DOHH2 (cell line): ENCODE results near the gene ANO4.

Experiments
- EZH2phosphoT487 ChIP-seq: fragments of 200-600 bp; sonication (generic); IDR thresholded peaks from 2 replicates; pipeline ENCODE4 v1.6.1; 2017; ENCODE audit warnings: borderline replicate concordance, mild to moderate bottlenecking, antibody characterized with exemption, low read length, moderate library complexity, mixed read lengths
- TF ChIP-seq, protein P1 (sequence below): fragments of 200-600 bp; sonication (generic); IDR thresholded peaks from one replicate; pipeline ENCODE4 v1.5.1; 2014; ENCODE audit warnings: antibody characterized with exemption, mild to moderate bottlenecking, low read depth, low read length; ENCODE audit not compliant: poor library complexity, severe bottlenecking

DNA sequence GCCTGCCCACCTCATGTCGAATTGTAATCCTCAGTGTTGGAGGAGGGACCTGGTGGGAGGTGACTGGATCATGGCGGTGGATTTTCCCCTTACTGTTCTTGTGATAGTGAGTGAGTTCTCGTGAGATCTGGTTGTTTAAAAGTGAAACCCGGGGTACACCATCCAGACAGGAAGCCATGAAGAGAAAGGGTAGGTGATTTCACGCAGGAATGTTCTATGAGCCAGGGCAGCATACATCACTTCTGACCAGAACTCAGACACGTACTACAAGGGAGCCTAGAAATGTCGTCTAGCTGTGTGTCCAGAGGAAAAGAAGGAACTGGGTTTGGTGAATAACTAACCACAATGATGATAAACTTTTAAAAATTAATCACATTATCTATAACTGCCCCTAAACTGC lies 80.6 kb downstream of the ANO4 start:
- TF ChIP-seq, protein P1, sequence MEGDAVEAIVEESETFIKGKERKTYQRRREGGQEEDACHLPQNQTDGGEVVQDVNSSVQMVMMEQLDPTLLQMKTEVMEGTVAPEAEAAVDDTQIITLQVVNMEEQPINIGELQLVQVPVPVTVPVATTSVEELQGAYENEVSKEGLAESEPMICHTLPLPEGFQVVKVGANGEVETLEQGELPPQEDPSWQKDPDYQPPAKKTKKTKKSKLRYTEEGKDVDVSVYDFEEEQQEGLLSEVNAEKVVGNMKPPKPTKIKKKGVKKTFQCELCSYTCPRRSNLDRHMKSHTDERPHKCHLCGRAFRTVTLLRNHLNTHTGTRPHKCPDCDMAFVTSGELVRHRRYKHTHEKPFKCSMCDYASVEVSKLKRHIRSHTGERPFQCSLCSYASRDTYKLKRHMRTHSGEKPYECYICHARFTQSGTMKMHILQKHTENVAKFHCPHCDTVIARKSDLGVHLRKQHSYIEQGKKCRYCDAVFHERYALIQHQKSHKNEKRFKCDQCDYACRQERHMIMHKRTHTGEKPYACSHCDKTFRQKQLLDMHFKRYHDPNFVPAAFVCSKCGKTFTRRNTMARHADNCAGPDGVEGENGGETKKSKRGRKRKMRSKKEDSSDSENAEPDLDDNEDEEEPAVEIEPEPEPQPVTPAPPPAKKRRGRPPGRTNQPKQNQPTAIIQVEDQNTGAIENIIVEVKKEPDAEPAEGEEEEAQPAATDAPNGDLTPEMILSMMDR = no peak
- TF ChIP-seq EZH2phosphoT487 = no peak
